ENCODE results near the gene NCBP3. TPM values are rescaled to one million over a fixed set of nuclear protein-coding genes. Genes with fewer than 3 reads are reported as not detected.

NCBP3 gene
- total RNA-seq, 1 donor from 2014 or later, result 15.3 TPM

DNA sequence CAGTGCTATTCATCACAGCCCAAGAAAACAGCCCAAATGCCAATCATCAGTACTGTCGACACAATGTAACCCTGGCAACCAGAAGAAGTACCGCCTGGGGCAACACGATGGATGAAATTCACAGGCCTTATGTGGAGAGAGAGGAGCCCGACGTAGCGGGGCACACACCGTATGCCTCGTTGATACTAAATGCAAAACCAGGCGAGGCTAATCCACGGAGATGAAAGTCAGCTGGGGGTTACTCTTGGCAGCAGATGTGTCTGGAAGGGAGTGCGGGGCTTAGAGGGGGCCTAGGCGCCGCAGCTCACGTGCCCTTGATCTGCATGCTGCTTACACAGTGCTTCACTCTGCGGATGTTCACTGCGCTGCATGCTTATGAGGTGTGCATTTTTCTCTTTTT, 74.9 kb downstream of the NCBP3 start:
- intact Hi-C loops (cut with DNase I), result no loop called here
- no peak for ATAC-seq
- no peak for DNase-seq (ENCODE audit: missing footprints)

DNA sequence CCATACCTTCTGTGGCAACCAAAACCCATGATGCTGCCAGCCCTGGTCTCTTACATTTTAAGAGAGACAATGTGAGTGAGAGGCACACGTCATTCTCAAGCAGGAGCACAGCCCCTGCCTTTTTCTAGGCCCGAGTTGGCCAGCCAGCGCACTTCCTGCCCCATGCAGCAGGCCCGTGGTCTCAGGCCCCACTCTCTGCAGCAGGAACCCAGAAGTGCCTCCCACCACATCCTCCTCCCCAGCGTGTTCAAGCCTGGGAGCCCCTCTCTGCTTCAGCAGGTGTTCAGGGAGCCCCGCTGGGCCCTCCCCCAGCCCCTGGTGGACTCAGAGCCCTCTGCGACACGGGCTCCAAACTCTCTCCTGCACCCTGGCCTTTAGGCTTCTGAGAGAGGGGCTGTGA, 75.6 kb downstream of the NCBP3 start:
- intact Hi-C loops (cut with DNase I), result no loop called here
- no peak for ATAC-seq
- no peak for DNase-seq (ENCODE audit: missing footprints)

DNA sequence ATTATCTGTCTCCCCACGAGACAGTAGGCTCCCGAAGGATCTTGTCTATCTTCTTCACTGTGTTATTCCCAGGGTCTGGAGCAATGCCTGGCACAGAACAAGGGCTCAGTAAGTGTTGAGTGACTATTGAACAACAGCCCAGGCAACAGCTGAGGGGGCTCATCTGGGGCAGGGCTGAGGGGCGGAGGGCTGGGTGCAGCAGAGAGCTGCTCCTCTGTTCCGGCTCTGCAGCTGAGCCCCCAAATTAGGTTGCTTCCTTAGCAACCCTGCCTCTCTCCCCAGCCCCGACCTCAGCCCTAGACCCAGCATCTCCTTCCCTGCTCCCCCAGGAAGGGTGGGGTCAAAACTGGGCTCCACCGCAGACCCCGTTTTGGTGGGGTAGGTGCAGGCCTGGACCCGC, 77.3 kb downstream of the NCBP3 start:
- no peak for ATAC-seq
- no peak for DNase-seq (ENCODE audit: missing footprints)
- intact Hi-C loops (cut with DNase I), result no loop called here

DNA sequence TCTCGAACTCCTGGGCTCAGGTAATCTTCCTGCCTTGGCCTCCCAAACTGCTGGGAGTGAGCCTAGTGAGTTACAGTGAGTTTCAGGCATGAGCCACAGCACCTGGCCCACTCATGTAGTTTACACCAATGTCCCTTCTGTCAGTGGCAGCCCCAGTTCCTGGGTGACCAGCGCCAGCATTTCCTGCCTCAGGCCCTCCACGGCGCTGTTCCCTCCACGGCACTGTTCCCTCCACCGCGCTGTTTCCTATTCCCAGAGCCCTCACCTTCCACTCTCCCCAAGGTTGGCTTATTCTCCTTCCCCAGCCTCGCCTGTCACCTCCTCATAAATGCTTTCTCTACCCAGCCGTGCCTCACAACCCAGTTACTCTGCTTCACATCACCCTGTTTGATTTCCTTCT, 77.7 kb downstream of the NCBP3 start:
- no peak for DNase-seq (ENCODE audit: missing footprints)
- no peak for ATAC-seq
- intact Hi-C loops (cut with DNase I), result no loop called here

- DNase-seq (ENCODE audit: missing footprints), result no peak
- ATAC-seq, result no peak
- intact Hi-C loops (cut with DNase I), result no loop called here
Measured at GRCh38 chr17:3766779-3767178, 79.3 kb downstream of the NCBP3 start.

GRCh38 chr17:3765981-3766380, 80.1 kb downstream of the NCBP3 start:
- intact Hi-C loops (cut with DNase I), result no loop called here
- DNase-seq (ENCODE audit: missing footprints) (no peak), ATAC-seq (no peak)

DNA sequence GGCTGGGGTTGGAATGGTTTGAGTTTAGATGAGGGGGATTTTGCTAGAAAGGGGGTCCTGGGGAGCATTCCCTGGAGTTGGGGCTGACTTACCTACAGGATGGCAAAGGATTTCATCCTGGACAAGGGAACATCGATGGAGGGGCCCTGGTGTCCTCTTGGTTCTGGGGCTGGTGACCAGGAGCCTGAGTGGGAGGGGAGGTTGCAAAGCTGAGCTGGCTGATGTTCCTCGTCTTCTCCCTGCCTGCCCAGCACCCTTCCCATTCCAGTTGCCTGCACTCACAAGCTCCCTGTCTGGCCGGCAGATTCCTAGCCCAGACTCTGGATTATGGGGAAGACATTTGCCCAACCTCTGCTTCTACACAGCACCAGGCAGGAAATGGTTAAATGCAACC, 82.3 kb downstream of the NCBP3 start:
- DNase-seq (ENCODE audit: missing footprints), result no peak
- intact Hi-C loops (cut with DNase I), result no loop called here
- no peak for ATAC-seq

GRCh38 chr17:3762922-3763776, 82.9 kb downstream of the NCBP3 start:
- DNase-seq (ENCODE audit: missing footprints), result no peak
- intact Hi-C loops (cut with DNase I), result no loop called here
- no peak for ATAC-seq

DNA sequence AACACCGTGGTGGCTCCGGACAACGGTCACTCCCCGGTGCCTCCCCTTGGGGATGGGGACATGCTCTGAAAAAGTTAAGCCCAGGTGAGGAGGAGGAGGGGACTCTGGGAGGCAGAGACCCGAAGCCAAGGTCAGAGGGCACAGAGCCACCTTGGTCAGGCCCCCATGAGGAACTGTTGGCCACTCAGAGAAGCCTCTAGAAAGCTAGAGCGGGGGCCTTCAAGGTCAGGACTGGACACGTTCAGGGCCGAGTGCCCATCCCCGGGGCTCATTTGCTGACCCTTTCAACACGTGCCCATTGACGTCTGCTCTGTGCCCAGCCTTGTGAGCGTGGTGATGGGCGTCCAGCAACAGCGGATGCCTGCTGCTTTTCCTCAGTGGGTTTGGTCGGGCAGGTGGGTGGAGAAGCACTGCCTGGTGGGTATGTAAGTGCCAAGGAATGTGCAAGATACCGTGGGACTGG, 84.1 kb downstream of the NCBP3 start:
- DNase-seq (ENCODE audit: missing footprints), result peak; percentile 63
- no peak for ATAC-seq
- intact Hi-C loops (cut with DNase I), result no loop called here

DNA sequence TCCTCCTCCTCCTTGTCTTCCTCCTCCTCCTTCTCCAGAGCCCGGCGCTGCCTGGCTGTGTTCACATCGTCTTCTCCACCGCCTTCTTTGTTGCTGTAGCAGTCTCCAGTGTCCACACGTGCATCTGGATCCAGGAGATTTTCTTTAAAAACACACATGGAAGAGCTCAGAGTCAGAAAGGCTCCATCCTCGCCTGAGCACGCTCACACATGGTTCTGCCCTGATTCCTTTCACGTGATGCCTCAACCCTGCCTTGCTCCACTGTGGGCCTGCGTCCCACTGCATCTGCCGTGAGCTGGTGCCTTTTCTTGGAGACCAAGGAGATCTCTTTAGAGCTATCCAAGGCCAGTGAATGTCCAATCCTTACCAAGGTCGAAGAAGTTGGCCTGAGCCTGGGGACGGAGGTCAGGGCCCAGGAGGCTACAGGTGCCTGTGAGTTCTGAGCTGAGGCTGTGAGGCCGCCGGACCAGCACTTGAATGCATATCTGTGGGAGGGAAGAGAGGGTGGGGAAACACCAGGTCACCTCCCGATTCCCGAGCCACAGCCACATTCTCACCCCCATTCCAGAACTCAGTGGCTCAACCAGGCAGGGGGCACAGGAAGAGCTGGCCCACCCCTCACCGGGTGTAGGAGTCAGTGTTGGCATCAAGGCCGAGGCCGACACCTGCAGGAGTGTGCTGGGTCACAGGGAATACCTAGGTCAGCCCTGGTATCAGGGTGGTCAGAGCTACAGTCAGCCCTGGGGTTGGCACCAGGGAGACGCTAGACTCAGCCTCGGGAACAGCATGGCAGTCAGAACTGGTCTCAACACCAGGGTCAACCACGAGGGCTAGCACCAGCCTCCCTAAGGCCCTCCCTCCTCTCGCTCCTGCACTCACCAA, 84.8 kb downstream of the NCBP3 start:
- no peak for ATAC-seq
- DNase-seq (ENCODE audit: missing footprints), result peak; percentile 32
- intact Hi-C loops (cut with DNase I), result no loop called here

DNA sequence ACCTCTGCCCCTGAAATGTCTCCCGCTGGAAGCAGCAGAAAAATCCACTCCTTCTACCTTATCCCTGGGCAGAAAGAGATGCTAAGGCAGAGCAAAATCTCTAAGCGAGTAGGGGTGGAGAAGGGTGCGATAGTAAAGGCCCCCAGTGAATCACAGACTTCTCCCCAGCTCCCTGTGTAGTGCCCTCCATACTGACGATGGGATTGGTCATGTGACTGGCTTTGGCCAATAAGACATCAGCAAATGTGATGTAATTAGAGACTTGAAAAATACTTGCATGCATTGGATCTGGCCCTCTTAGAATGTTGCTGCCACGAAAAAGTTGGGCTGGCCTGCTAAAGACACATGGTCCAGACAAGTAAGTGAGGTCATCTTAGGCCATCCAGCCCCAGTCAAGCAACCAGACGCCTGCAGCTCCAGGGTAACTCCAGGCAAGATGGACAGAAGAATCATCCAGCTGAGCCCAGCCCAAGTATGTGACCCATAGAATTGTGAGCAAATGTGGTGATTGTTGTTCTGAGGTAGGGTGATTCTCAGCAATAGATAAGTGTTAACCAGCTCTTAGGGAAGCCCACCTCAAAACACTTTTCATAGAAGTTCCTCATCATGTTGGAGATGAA, 86.3 kb downstream of the NCBP3 start:
- intact Hi-C loops (cut with DNase I), result no loop called here
- DNase-seq (ENCODE audit: missing footprints), result no peak
- ATAC-seq, result no peak

- DNase-seq (ENCODE audit: missing footprints) (no peak), ATAC-seq (no peak)
- intact Hi-C loops (cut with DNase I), result no loop called here
Measured at GRCh38 chr17:3755335-3756030, 90.6 kb downstream of the NCBP3 start.

GRCh38 chr17:3754458-3755334, 91.3 kb downstream of the NCBP3 start:
- peak; percentile 86 for DNase-seq (ENCODE audit: missing footprints)
- intact Hi-C loops (cut with DNase I), result no loop called here
- ATAC-seq, result peak; percentile 28

DNA sequence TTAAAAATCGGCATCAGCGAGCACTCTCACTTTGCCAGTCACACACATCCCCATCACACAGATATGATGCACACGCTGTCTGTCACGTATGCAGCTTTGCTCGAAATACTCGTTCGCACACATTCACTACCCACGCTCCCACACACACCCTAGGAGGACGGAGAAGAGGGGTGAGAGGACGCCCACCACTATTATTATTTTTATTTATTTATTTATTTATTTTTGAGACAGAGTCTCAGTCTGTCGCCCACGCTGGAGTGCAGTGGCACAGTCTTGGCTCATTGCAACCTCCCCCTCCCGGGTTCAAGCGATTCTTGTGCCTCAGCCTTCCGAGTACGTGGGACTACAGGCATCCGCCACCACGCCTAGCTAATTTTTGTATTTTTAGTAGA, 92.0 kb downstream of the NCBP3 start:
- intact Hi-C loops (cut with DNase I), result no loop called here
- DNase-seq (ENCODE audit: missing footprints), result no peak
- ATAC-seq, result no peak

DNA sequence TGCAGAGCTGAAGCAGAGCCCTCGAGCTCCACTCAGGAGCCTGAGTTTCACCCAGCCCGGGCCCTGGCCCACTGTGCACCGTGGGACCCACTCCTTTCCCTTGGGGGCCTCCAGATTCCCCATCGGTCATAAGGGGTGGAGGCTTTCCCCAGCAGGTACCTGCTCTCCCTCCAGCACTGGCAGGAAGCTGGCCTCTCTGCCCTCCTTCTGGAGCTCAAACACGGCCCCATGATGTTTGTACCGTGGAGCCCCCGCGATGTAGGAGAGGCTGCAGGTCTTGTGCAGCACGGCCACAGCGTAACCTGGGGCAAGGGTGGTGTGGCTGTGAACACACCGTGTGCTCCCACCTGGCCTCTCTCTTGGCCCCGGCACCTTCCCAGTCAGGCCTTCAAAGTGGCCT, 92.4 kb downstream of the NCBP3 start:
- intact Hi-C loops (cut with DNase I), result no loop called here
- DNase-seq (ENCODE audit: missing footprints), result no peak
- ATAC-seq, result no peak
